ENCODE results near the gene LYVE1.

LYVE1 gene

DNA sequence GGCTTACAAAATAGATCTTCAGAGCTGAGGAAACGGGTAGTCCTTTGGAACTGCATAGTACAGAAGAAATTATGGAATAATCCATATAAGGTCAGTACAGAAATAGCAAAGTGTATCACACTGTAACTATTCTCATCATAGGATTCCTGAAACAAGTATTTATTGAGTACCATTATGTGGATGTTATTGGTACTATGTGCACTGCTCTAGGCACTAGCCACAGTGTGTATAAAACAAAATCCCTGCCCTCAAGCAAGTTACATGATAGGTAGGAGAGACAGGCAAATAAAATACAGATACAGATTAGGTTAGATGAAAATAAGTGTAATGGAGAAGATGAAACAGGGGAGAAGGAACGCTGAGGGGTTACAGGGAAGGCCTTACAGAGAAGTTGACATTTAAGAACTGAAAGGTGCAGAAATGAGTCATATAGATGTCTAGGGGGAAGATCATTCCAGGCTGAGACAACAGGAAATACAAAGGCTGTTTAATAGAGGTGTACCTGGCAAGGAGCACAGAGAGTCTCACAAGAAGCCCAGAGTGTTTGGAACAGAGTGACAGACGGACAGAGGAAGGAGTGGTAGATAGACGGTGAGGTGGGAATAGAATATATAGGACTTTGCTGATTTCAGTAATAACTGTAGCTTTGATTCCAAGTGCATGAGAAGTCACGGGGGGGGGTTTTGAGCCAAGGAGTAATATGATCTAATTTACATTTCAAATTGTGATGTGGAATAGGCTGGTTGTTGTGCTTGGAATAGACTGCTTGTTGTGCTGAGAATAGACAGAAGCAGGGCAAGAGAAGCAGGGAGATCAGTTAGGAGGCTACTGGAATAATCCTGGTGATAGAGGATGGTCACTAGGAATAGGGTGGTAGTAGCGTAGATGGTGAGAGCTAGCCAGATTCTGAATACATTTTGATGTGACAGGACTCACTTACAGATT lies 41.2 kb downstream of the LYVE1 start:
- peak; percentile 43 for DNase-seq (ENCODE audit: low spot score)
- in situ Hi-C loops (cut with MboI; ENCODE audit: low sequenced_read_pairs, unreplicated experiment), result no loop called here
- TF ChIP-seq CTCF (IDR thresholded peaks at IDR 0.05; ENCODE audit: borderline replicate concordance, control extremely low read depth, extremely low read depth, insufficient read depth, missing control alignments), result no peak

- no peak for DNase-seq (ENCODE audit: low spot score)
- TF ChIP-seq CTCF (IDR thresholded peaks at IDR 0.05; ENCODE audit: borderline replicate concordance, control extremely low read depth, extremely low read depth, insufficient read depth, missing control alignments), result no peak
- in situ Hi-C loops (cut with MboI; ENCODE audit: low sequenced_read_pairs, unreplicated experiment), result no loop called here
Measured at GRCh38 chr11:10524471-10524870, 44.0 kb downstream of the LYVE1 start.

GRCh38 chr11:10522921-10523320 lies 45.5 kb downstream of the LYVE1 start:
- no peak for TF ChIP-seq CTCF (IDR thresholded peaks at IDR 0.05; ENCODE audit: borderline replicate concordance, control extremely low read depth, extremely low read depth, insufficient read depth, missing control alignments)
- in situ Hi-C loops (cut with MboI; ENCODE audit: low sequenced_read_pairs, unreplicated experiment), result no loop called here

DNA sequence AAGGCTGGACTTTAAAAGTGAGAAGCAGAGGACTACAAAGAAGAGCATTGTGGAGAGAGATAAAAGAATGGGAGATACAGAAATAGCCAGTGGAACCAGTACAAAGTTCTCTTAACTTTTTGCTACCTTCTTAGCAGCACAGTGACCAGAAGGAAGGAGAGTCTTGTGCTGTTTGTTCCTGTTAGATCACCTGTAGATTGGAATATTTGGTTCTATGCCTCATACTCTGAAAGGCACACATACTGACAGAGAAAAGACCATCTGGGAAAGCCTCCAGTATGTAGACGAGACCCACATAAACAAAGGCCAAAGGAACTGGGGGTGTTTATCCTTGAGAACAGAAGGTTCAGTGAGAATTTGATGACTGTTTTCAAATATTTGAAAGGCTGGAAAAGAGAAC lies 46.2 kb downstream of the LYVE1 start:
- DNase-seq (ENCODE audit: low spot score), result no peak
- in situ Hi-C loops (cut with MboI; ENCODE audit: low sequenced_read_pairs, unreplicated experiment), result no loop called here
- no peak for TF ChIP-seq CTCF (IDR thresholded peaks at IDR 0.05; ENCODE audit: borderline replicate concordance, control extremely low read depth, extremely low read depth, insufficient read depth, missing control alignments)

More at GRCh38 chr11:10522921-10523320, 45.5 kb downstream of the LYVE1 start:
- no peak for DNase-seq (ENCODE audit: low spot score)

- in situ Hi-C loops (cut with MboI; ENCODE audit: low sequenced_read_pairs, unreplicated experiment), result no loop called here
- TF ChIP-seq CTCF (IDR thresholded peaks at IDR 0.05; ENCODE audit: borderline replicate concordance, control extremely low read depth, extremely low read depth, insufficient read depth, missing control alignments), result no peak
- no peak for DNase-seq (ENCODE audit: low spot score)
Measured at GRCh38 chr11:10520562-10520961, 47.9 kb downstream of the LYVE1 start.

DNA sequence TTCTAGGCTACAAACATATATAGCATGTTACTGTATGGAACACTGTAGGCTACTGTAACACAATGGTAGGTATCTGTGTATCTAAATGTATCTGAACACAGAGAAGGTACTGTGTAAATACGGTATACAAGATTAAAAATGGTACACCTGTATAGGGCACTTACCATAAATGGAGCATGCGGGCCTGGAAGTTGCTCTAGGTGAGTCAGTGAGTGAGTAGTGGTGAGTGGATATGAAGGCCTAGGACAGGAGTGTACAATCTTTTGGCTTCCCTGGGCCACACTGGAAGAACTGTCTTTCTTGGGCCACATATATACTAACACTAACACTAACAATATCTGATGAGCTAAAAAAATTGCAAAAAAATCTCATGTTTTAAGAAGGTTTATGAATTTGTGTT lies 48.8 kb downstream of the LYVE1 start:
- TF ChIP-seq CTCF (IDR thresholded peaks at IDR 0.05; ENCODE audit: borderline replicate concordance, control extremely low read depth, extremely low read depth, insufficient read depth, missing control alignments), result no peak
- in situ Hi-C loops (cut with MboI; ENCODE audit: low sequenced_read_pairs, unreplicated experiment), result no loop called here
- no peak for DNase-seq (ENCODE audit: low spot score)

All from GM13976 (cell line).